ENCODE results near the gene ORC2. TPM values are rescaled to one million over a fixed set of nuclear protein-coding genes. Genes with fewer than 3 reads are reported as not detected.
A peak's percentile ranks its signal among the peaks of the same experiment; 100 is the strongest.
"Not testable (repeated sequence)": the region's sequence is repeated elsewhere in the genome, so short reads cannot be mapped to it uniquely, and the experiment has no call there.

The ORC2 gene
- total RNA-seq, 1 experiment from 2014 or later, result 34.0 TPM

DNA sequence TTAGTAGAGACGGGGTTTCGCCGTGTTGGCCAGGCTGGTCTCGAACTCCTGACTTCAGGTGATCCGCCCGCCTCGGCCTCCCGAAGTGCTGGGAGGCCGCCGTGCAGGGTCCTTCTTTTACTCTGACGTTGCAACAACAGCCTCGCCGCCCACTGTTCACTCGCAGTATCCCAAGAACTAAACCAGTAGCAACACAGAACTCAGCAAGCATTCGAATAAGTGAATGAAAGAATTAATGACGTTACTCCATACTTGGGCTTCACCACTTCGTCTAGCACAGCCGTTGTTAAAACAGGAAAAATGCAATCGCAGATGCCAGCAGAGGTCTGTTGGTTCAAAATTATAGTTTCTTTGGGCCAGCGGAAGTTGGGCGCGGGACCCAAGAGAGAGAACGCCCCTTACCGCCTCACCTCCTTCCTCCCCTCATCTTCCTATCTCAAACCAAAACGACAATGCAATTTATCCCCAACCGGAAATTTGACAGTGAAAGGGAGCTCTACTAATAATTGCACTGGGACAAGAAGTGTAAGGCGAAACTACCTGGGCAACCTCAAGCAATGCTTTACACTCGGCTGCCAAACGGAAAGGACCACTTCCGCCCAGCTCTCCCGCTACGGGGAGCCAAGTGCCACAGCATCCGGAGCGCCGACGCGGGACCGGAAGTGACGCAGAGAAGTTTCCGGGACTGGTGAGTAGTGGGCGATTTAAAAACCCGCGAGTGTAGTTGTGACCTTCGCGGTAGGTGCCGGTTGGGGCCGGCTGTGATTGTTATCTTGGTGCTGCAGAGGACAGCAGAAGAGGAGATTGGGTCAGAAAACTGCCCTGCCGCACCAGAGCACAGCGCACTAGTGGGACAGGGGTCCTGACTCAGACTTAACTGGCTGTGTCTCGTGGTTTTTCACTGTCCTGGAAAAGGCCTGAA, 74.5 kb downstream of the ORC2 start, which contains the start of the genes NIF3L1 and PPIL3:
Gene NIF3L1, plus strand, starts transcription at position 668 of the 922 bp plus-strand sequence. CDS start 2,573 bp downstream, outside the sequence.
Gene PPIL3, minus strand, starts transcription at position 374 of the 922 bp plus-strand sequence. CDS start 1,462 bp downstream, outside the sequence.
- Histone ChIP-seq H3K9me3 (ENCODE audit: insufficient read depth, low read depth) (no peaks in the 10 kb centered on the region), H3K4me2 (peak within 1 kb of the TSS; percentile 95), H3K4me1 (replicated peaks; ENCODE audit: insufficient read depth) (peaks cover 14% of the 10 kb centered on the region), H3K27me3 (ENCODE audit: insufficient read depth, low read depth) (no peaks in the 10 kb centered on the region), H3K79me2 (ENCODE audit: low read depth) (peaks cover 60% of the 10 kb centered on the region), H3K9me2 (ENCODE audit: insufficient read depth) (no peaks in the 10 kb centered on the region), H3K27ac (peak within 1 kb of the TSS; percentile 96), H3K36me3 (ENCODE audit: low read depth) (peaks cover 10% of the 10 kb centered on the region), H3F3A (ENCODE audit: insufficient read depth, low read depth) (peaks cover 36% of the 10 kb centered on the region), H4K20me1 (ENCODE audit: insufficient read depth) (no peaks in the 10 kb centered on the region), H2AFZ (peak within 1 kb of the TSS; percentile 98), H3K4me3 (peak within 1 kb of the TSS; percentile 85)
- DNase-seq, result peak; percentile 93 to 97
- TF ChIP-seq, protein P1, sequence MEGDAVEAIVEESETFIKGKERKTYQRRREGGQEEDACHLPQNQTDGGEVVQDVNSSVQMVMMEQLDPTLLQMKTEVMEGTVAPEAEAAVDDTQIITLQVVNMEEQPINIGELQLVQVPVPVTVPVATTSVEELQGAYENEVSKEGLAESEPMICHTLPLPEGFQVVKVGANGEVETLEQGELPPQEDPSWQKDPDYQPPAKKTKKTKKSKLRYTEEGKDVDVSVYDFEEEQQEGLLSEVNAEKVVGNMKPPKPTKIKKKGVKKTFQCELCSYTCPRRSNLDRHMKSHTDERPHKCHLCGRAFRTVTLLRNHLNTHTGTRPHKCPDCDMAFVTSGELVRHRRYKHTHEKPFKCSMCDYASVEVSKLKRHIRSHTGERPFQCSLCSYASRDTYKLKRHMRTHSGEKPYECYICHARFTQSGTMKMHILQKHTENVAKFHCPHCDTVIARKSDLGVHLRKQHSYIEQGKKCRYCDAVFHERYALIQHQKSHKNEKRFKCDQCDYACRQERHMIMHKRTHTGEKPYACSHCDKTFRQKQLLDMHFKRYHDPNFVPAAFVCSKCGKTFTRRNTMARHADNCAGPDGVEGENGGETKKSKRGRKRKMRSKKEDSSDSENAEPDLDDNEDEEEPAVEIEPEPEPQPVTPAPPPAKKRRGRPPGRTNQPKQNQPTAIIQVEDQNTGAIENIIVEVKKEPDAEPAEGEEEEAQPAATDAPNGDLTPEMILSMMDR (conservative IDR thresholded peaks at IDR 0.05), result no peak
- no peak for TF ChIP-seq EZH2 (IDR thresholded peaks at IDR 0.05; ENCODE audit: low read depth)
- intact Hi-C loops (cut with micrococcal nuclease; ENCODE audit: unreplicated experiment), result loop anchor here (1.0 to 10.0 kb wide), 3 partner anchors 25 to 914 kb away; partner anchors contain the start of gene CLK1
- ChIA-PET CTCF (interaction anchor here (0.9 kb wide), 1 partner anchor 344 kb away, joined by 3 read pairs; no protein-coding TSS in a partner anchor), POLR2A (ENCODE audit: unreplicated experiment) (interaction anchor here (0.6 to 0.7 kb wide), 7 partner anchors 12 to 922 kb away, joined by 3 to 8 read pairs (median 3); partner anchors contain the start of gene NDUFB3)
- TSS peak; percentile 41 for BruUV-seq (replicated peaks)

DNA sequence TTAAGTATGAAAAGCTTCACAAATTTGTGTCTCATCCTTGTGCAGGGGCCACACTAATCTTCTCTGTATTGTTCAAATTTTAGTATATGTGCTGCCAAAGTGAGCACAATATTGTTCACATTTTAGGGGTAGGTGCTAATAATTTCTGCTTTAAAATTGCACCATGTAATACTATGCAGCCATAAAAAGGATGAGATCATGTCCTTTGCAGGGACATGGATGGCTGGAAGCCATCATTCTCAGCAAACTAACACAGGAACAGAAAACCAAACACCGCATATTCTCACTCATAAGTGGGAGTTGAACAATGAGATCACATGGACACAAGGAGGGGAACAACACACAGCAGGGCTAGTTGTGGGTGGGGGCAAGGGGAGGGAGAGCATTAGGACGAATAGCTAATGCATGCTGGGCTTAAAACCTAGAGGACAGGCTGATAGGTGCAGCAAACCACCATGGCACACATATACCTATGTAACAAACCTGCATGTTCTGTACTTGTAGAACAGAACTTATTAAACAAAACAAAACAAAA, 81.7 kb downstream of the ORC2 start:
- intact Hi-C loops (cut with micrococcal nuclease; ENCODE audit: unreplicated experiment), result loop anchor here (10.0 kb wide), 1 partner anchor 907 kb away; no protein-coding TSS in a partner anchor
- DNase-seq; H3K27ac ChIP-seq; CTCF ChIA-PET; POLR2A ChIA-PET (ENCODE audit: unreplicated experiment); H3K4me3 ChIP-seq; H2AFZ ChIP-seq; H3K4me2 ChIP-seq; H3K79me2 ChIP-seq (ENCODE audit: low read depth); H3K27me3 ChIP-seq (ENCODE audit: insufficient read depth, low read depth); BruUV-seq (replicated peaks); H3F3A ChIP-seq (ENCODE audit: insufficient read depth, low read depth); H3K9me3 ChIP-seq (ENCODE audit: insufficient read depth, low read depth); H4K20me1 ChIP-seq (ENCODE audit: insufficient read depth); H3K4me1 ChIP-seq (replicated peaks; ENCODE audit: insufficient read depth); H3K9me2 ChIP-seq (ENCODE audit: insufficient read depth): not testable (repeated sequence)
- peaks cover 42% of the 10 kb centered on the region for H3K36me3 ChIP-seq (ENCODE audit: low read depth)

DNA sequence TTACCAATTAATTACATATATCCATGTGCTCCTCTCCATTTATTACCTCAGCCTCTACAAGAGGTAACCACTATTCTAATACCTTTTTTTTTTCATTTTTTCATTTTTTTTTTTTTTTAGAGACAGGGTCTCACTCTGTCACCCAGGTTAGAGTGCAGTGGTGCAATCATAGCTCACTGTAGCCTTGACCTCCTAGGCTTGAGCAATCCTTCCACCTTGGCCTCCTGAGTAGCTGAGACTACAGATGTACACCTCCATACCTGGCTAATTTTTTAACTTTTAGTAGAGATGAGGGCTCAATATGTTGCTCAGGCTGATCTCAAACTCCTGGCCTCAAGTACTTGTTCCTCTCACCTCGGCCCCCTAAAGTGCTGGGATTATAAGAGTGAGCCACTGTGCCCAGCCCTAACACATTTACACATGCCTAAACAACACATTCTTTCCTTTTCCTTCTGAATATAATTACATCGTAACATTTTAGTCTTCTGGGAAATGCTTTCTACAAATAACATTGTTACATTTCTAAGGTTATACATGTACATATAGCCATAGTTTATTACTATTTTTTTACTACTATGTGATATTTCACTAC, 85.1 kb downstream of the ORC2 start:
- no peak overlapping the region for H3K4me3 ChIP-seq
- POLR2A ChIA-PET (ENCODE audit: unreplicated experiment), result interaction anchor here (0.7 kb wide), 1 partner anchor 14 kb away, joined by 3 read pairs; no protein-coding TSS in a partner anchor
- no peaks in the 10 kb centered on the region for H3K9me2 ChIP-seq (ENCODE audit: insufficient read depth)
- TF ChIP-seq, protein P1 (conservative IDR thresholded peaks at IDR 0.05), result no peak
- no peak for TF ChIP-seq EZH2 (IDR thresholded peaks at IDR 0.05; ENCODE audit: low read depth)
- H3F3A ChIP-seq (ENCODE audit: insufficient read depth, low read depth), result no peaks in the 10 kb centered on the region; the same call in 1 of the 2 replicates
- H3K79me2 ChIP-seq (ENCODE audit: low read depth), result no peaks in the 10 kb centered on the region
- intact Hi-C loops (cut with micrococcal nuclease; ENCODE audit: unreplicated experiment), result no loop called here
- H3K36me3 ChIP-seq (ENCODE audit: low read depth), result peaks cover 48% of the 10 kb centered on the region; the same call in 1 of the 2 replicates
- H3K9me3 ChIP-seq (ENCODE audit: insufficient read depth, low read depth), result no peaks in the 10 kb centered on the region
- no peaks in the 10 kb centered on the region for H4K20me1 ChIP-seq (ENCODE audit: insufficient read depth)
- no peak overlapping the region for H3K27ac ChIP-seq
- no TSS peak for BruUV-seq (replicated peaks)
- no peak for DNase-seq
- no peaks in the 10 kb centered on the region for H3K4me1 ChIP-seq (replicated peaks; ENCODE audit: insufficient read depth)
- H3K27me3 ChIP-seq (ENCODE audit: insufficient read depth, low read depth), result no peaks in the 10 kb centered on the region
- no peak overlapping the region for H2AFZ ChIP-seq
- CTCF ChIA-PET, result no interaction called here
- H3K4me2 ChIP-seq, result no peak overlapping the region
